ENCODE results near the gene MMP28.

Gene MMP28

GRCh38 chr17:35748979-35749378, 46.5 kb downstream of the MMP28 start:
- Histone ChIP-seq H3K27ac (ENCODE audit: low read depth, low read length) (no peak overlapping the region), H3K9ac (ENCODE audit: low read length) (no peak overlapping the region), H3K9me3 (ENCODE audit: low read length) (no peaks in the 10 kb centered on the region), H3K4me1 (ENCODE audit: insufficient read depth, low read length) (peaks cover 5% of the 10 kb centered on the region), H3K4me3 (ENCODE audit: low read depth in 1 of 2, low read length in 2 of 2) (no peak overlapping the region), H3K27me3 (ENCODE audit: control insufficient read depth in 1 of 2, insufficient read depth in 2 of 2, low read length in 2 of 2) (peaks cover 29 to 38% of the 10 kb centered on the region in 2 donors), H3K36me3 (ENCODE audit: insufficient read depth, low read length) (no peaks in the 10 kb centered on the region)

DNA sequence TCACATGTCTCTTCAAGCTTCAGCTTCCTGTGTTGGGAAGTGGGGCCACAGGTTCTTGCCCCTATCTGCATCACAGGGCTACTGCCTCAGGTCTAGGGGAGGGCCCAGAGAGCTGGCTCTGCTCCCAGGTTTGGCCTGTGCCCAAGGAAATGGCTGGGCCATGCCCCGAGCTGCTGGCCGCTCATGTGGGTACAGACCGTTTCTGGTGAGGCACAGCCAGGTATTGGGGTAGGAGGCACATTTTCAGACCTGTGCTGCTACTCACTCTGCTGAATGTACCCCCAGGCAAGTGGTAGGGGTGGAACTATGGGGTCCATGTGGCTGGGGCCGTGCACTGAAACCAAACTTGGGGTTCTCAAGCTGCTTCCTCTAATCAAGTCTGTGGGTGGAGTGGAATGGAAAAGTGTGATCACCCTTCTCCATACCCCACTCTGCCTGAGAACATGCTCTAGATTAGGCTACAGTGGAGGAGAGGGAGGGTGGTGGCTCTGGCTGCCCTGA, 47.0 kb downstream of the MMP28 start:
- H3K36me3 ChIP-seq (ENCODE audit: insufficient read depth, low read length): no peaks in the 10 kb centered on the region
- no peak overlapping the region for H3K4me3 ChIP-seq (ENCODE audit: low read depth in 1 of 2, low read length in 2 of 2)
- no peak overlapping the region for H3K27ac ChIP-seq (ENCODE audit: low read depth, low read length)
- no peaks in the 10 kb centered on the region for H3K9me3 ChIP-seq (ENCODE audit: low read length)
- H3K9ac ChIP-seq (ENCODE audit: low read length): no peak overlapping the region
- peaks cover 5% of the 10 kb centered on the region for H3K4me1 ChIP-seq (ENCODE audit: insufficient read depth, low read length)
- H3K27me3 ChIP-seq (ENCODE audit: control insufficient read depth in 1 of 2, insufficient read depth in 2 of 2, low read length in 2 of 2): peaks cover 34 to 42% of the 10 kb centered on the region in 2 donors

- Histone ChIP-seq H3K4me3 (ENCODE audit: low read depth in 1 of 2, low read length in 2 of 2) (no peak overlapping the region), H3K27ac (ENCODE audit: low read depth, low read length) (no peak overlapping the region), H3K36me3 (ENCODE audit: insufficient read depth, low read length) (no peaks in the 10 kb centered on the region), H3K27me3 (ENCODE audit: control insufficient read depth in 1 of 2, insufficient read depth in 2 of 2, low read length in 2 of 2) (peaks cover 40 to 49% of the 10 kb centered on the region in 2 donors), H3K4me1 (ENCODE audit: insufficient read depth, low read length) (peaks cover 5% of the 10 kb centered on the region), H3K9ac (ENCODE audit: low read length) (no peak overlapping the region), H3K9me3 (ENCODE audit: low read length) (no peaks in the 10 kb centered on the region)
Observed at GRCh38 chr17:35747540-35748017, 47.9 kb downstream of the MMP28 start.

- no peaks in the 10 kb centered on the region for H3K9me3 ChIP-seq (ENCODE audit: low read length)
- H3K4me1 ChIP-seq (ENCODE audit: insufficient read depth, low read length): peaks cover 5% of the 10 kb centered on the region
- H3K27me3 ChIP-seq (ENCODE audit: control insufficient read depth in 1 of 2, insufficient read depth in 2 of 2, low read length in 2 of 2): peaks cover 53 to 55% of the 10 kb centered on the region in 2 donors
- H3K4me3 ChIP-seq (ENCODE audit: low read depth in 1 of 2, low read length in 2 of 2): no peak overlapping the region
- H3K36me3 ChIP-seq (ENCODE audit: insufficient read depth, low read length): no peaks in the 10 kb centered on the region
- no peak overlapping the region for H3K9ac ChIP-seq (ENCODE audit: low read length)
- H3K27ac ChIP-seq (ENCODE audit: low read depth, low read length): no peak overlapping the region
Observed at GRCh38 chr17:35745749-35746320, 49.6 kb downstream of the MMP28 start.

DNA sequence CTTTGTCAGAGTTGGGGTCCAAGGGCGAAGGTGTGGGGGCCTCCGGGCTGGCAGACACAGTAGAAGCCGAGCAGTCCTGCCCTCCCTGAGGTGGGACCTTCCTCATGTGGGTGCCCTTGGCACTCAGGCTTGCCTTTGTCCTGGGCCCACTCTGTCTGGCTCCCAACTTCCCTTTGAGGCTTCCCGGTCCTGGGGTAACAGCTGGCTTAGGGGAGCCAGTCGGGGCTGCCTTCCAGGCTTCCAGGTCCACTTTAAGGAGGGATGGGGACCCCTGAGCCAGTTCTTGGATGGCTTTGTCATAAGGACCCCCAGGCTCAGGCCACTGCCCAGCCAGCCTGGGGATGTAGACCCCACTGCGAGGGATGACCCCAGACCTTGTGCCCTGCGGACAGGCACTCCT, 50.2 kb downstream of the MMP28 start:
- H3K4me1 ChIP-seq (ENCODE audit: insufficient read depth, low read length): peaks cover 5% of the 10 kb centered on the region
- no peak overlapping the region for H3K9ac ChIP-seq (ENCODE audit: low read length)
- H3K4me3 ChIP-seq (ENCODE audit: low read depth in 1 of 2, low read length in 2 of 2): no peak overlapping the region
- H3K27me3 ChIP-seq (ENCODE audit: control insufficient read depth in 1 of 2, insufficient read depth in 2 of 2, low read length in 2 of 2): peaks cover 53 to 56% of the 10 kb centered on the region in 2 donors
- no peak overlapping the region for H3K27ac ChIP-seq (ENCODE audit: low read depth, low read length)
- no peaks in the 10 kb centered on the region for H3K9me3 ChIP-seq (ENCODE audit: low read length)
- H3K36me3 ChIP-seq (ENCODE audit: insufficient read depth, low read length): no peaks in the 10 kb centered on the region

- H3K27me3 ChIP-seq (ENCODE audit: control insufficient read depth in 1 of 2, insufficient read depth in 2 of 2, low read length in 2 of 2): peaks cover 53 to 55% of the 10 kb centered on the region in 2 donors
- H3K27ac ChIP-seq (ENCODE audit: low read depth, low read length): no peak overlapping the region
- H3K4me3 ChIP-seq (ENCODE audit: low read depth in 1 of 2, low read length in 2 of 2): no peak overlapping the region
- H3K9me3 ChIP-seq (ENCODE audit: low read length): no peaks in the 10 kb centered on the region
- peaks cover under 1% of the 10 kb centered on the region for H3K4me1 ChIP-seq (ENCODE audit: insufficient read depth, low read length)
- H3K9ac ChIP-seq (ENCODE audit: low read length): no peak overlapping the region
- no peaks in the 10 kb centered on the region for H3K36me3 ChIP-seq (ENCODE audit: insufficient read depth, low read length)
Observed at GRCh38 chr17:35744830-35745229, 50.6 kb downstream of the MMP28 start.

- H3K27ac ChIP-seq (ENCODE audit: low read depth, low read length): no peak overlapping the region
- no peaks in the 10 kb centered on the region for H3K9me3 ChIP-seq (ENCODE audit: low read length)
- no peak overlapping the region for H3K9ac ChIP-seq (ENCODE audit: low read length)
- H3K4me1 ChIP-seq (ENCODE audit: insufficient read depth, low read length): no peaks in the 10 kb centered on the region
- no peaks in the 10 kb centered on the region for H3K36me3 ChIP-seq (ENCODE audit: insufficient read depth, low read length)
- no peak overlapping the region for H3K4me3 ChIP-seq (ENCODE audit: low read depth in 1 of 2, low read length in 2 of 2)
- H3K27me3 ChIP-seq (ENCODE audit: control insufficient read depth in 1 of 2, insufficient read depth in 2 of 2, low read length in 2 of 2): peaks cover 43 to 44% of the 10 kb centered on the region in 2 donors
Observed at GRCh38 chr17:35743626-35744328, 51.7 kb downstream of the MMP28 start.

GRCh38 chr17:35742896-35743477, 52.5 kb downstream of the MMP28 start:
- H3K27me3 ChIP-seq (ENCODE audit: control insufficient read depth in 1 of 2, insufficient read depth in 2 of 2, low read length in 2 of 2): peaks cover 35 to 36% of the 10 kb centered on the region in 2 donors
- no peak overlapping the region for H3K9ac ChIP-seq (ENCODE audit: low read length)
- H3K36me3 ChIP-seq (ENCODE audit: insufficient read depth, low read length): no peaks in the 10 kb centered on the region
- no peaks in the 10 kb centered on the region for H3K4me1 ChIP-seq (ENCODE audit: insufficient read depth, low read length)
- H3K27ac ChIP-seq (ENCODE audit: low read depth, low read length): no peak overlapping the region
- no peak overlapping the region for H3K4me3 ChIP-seq (ENCODE audit: low read depth in 1 of 2, low read length in 2 of 2)
- no peaks in the 10 kb centered on the region for H3K9me3 ChIP-seq (ENCODE audit: low read length)

DNA sequence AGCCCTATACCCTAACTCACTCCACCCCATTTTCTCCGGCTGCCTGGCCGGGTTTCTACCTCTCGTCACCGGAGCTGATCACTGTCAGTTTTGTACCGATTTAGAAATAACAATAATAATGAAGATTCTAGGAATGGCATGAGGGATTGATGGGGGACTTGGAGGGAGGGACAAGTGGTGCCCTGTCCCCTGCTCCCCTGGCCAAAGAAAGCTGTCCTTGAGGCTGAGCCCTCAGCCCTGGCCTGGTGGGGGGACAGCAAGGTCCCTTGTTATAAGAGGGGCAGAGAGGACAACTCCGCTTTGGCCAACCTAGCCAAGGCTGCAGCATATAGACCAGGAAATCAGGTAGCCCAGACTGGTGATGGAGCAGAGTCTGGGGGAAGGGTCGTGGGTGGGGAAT, 52.9 kb downstream of the MMP28 start:
- Histone ChIP-seq H3K27me3 (ENCODE audit: control insufficient read depth in 1 of 2, insufficient read depth in 2 of 2, low read length in 2 of 2) (peaks cover 31 to 35% of the 10 kb centered on the region in 2 donors), H3K4me3 (ENCODE audit: low read depth in 1 of 2, low read length in 2 of 2) (no peak overlapping the region), H3K27ac (ENCODE audit: low read depth, low read length) (no peak overlapping the region), H3K9me3 (ENCODE audit: low read length) (no peaks in the 10 kb centered on the region), H3K4me1 (ENCODE audit: insufficient read depth, low read length) (no peaks in the 10 kb centered on the region), H3K36me3 (ENCODE audit: insufficient read depth, low read length) (no peaks in the 10 kb centered on the region), H3K9ac (ENCODE audit: low read length) (no peak overlapping the region)

DNA sequence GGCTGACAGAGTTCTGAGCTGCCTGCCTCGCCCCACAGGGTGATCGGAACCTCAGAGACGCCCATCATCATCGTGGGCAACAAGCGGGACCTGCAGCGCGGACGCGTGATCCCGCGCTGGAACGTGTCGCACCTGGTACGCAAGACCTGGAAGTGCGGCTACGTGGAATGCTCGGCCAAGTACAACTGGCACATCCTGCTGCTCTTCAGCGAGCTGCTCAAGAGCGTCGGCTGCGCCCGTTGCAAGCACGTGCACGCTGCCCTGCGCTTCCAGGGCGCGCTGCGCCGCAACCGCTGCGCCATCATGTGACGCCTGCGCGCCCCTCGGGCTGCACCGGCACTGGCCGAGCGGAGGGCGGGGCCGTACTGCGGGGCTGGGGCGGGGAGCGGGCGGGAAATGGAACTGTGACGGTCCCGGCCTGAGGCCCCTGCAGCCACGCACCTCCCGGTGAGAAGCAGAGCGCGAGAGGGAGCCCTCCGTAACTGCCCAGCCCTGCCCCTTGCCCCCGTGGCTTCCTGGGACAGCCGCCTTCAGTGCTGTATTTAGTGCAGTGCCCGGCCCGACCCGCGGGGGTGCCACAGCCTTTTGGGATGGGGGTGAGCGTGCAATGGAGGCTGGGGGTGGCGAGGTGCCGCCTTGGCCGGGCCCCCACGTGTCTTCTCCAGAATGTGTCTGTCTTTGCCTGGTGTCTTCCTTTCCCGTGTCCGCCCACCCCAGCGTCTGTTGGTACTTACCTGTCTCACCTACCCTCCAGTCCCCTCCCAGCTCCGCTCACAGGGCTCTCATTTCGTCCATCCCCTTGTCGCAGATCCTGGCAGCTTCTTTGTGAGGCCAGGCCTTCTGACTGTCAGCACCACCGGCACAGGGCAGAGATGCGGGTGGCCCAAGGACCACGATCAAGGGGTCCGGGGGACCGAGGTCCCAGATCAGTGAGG, 54.2 kb downstream of the MMP28 start:
- no peak overlapping the region for H3K27ac ChIP-seq (ENCODE audit: low read depth, low read length)
- no peak overlapping the region for H3K9ac ChIP-seq (ENCODE audit: low read length)
- no peak overlapping the region for H3K4me3 ChIP-seq (ENCODE audit: low read depth in 1 of 2, low read length in 2 of 2)
- H3K36me3 ChIP-seq (ENCODE audit: insufficient read depth, low read length): no peaks in the 10 kb centered on the region
- H3K27me3 ChIP-seq (ENCODE audit: control insufficient read depth in 1 of 2, insufficient read depth in 2 of 2, low read length in 2 of 2): peaks cover 31 to 32% of the 10 kb centered on the region in 2 donors
- no peaks in the 10 kb centered on the region for H3K4me1 ChIP-seq (ENCODE audit: insufficient read depth, low read length)
- H3K9me3 ChIP-seq (ENCODE audit: low read length): no peaks in the 10 kb centered on the region

DNA sequence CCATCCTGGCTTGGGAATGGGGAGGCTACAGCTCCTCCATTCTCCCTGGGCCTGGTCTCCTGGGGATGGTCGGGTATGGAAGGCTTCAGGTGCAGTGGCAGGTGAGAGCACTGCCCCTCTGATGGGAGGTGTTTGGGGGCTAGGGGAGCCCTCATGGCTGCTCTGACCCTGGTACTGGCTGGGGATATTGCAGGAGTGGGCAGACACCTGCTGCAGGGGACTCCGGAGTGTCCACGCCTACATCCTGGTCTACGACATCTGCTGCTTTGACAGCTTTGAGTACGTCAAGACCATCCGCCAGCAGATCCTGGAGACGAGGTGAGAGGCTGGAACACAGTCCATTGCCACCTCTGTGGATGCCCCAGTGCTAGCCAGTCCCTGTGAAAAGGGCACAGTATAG, 55.2 kb downstream of the MMP28 start:
- Histone ChIP-seq H3K27ac (ENCODE audit: low read depth, low read length) (no peak overlapping the region), H3K4me3 (ENCODE audit: low read depth in 1 of 2, low read length in 2 of 2) (no peak overlapping the region), H3K27me3 (ENCODE audit: control insufficient read depth in 1 of 2, insufficient read depth in 2 of 2, low read length in 2 of 2) (peaks cover 31 to 32% of the 10 kb centered on the region in 2 donors), H3K9ac (ENCODE audit: low read length) (no peak overlapping the region), H3K4me1 (ENCODE audit: insufficient read depth, low read length) (no peaks in the 10 kb centered on the region), H3K36me3 (ENCODE audit: insufficient read depth, low read length) (no peaks in the 10 kb centered on the region), H3K9me3 (ENCODE audit: low read length) (no peaks in the 10 kb centered on the region)
